SK-N-MC (cell line): ENCODE results near the gene PHTF2.

Experiments used
- DNase-seq: peaks from one replicate; pipeline ENCODE4 v3.0.0-alpha.2; 2011; ENCODE audit warnings: low read depth, low spot score
- H3K27ac ChIP-seq: fragments of 200-600 bp; sonication (generic); 2 replicates; pipeline ENCODE4 v1.5.1; 2016; ENCODE audit warnings: mixed run types
- H3K36me3 ChIP-seq: fragments of 200-600 bp; sonication (generic); 2 replicates; pipeline ENCODE4 v1.6.1; 2017; ENCODE audit warnings: antibody characterized with exemption, low read length, mixed read lengths; ENCODE audit not compliant: insufficient read depth
- H3K4me3 ChIP-seq: fragments of 200-600 bp; sonication (generic); 2 replicates; pipeline ENCODE4 v1.5.1; 2016
- H3K9ac ChIP-seq: fragments of 200-600 bp; sonication (generic); 2 replicates; pipeline ENCODE4 v1.8.0; 2017; ENCODE audit warnings: mixed run types, mixed read lengths; ENCODE audit not compliant: insufficient read length
- H3K9me3 ChIP-seq: fragments of 200-600 bp; sonication (generic); 2 replicates; pipeline ENCODE4 v1.6.1; 2017; ENCODE audit warnings: low read depth, mild to moderate bottlenecking, antibody characterized with exemption, low read length, moderate library complexity, mixed read lengths
- EZH2 ChIP-seq: fragments of 200-600 bp; sonication (generic); IDR thresholded peaks from one replicate; pipeline ENCODE4 v1.6.1; 2017; ENCODE audit warnings: antibody characterized with exemption
- FOXP2 ChIP-seq: optimal IDR thresholded peaks from 2 replicates; pipeline ENCODE3; 2011; ENCODE audit warnings: mild to moderate bottlenecking, moderate library complexity; ENCODE audit not compliant: insufficient read depth; ENCODE audit errors: extremely low read length, control extremely low read depth
- POLR2AphosphoS5 ChIP-seq: IDR thresholded peaks from 2 replicates; pipeline ENCODE4 v1.6.1; 2012; ENCODE audit warnings: mild to moderate bottlenecking, low read depth, low read length, borderline replicate concordance

PHTF2 gene

DNA sequence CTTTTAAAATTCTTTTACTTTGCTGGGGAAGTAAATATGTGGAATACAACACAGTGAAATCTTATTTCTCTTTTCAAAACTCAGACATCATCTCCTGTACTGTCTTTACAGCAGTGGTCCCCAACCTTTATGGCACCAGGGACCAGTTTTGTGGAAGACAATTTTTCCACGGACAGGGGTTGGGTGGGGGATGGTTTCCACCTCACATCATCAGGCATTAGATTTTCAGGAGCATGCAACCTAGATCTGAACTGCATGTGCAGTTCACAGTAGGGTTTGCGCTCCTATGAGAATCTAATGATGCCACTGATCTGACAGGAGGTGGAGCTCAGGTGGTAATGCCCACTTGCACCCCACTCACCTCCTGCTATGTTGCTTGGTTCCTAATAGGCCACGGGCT, 12.6 kb upstream of the PHTF2 start:
- H3K9me3 ChIP-seq = 0 out of 2 replicates have a peak, but pooled peaks cover 6% of the 10 kb centered on the region
- H3K9ac ChIP-seq = no peak overlapping the region
- DNase-seq = no peak
- H3K27ac ChIP-seq = no peak overlapping the region
- no peak overlapping the region for H3K4me3 ChIP-seq
- H3K36me3 ChIP-seq = peaks cover 28% of the 10 kb centered on the region
- TF ChIP-seq FOXP2 = no peak
- no peak for TF ChIP-seq EZH2
- TF ChIP-seq POLR2AphosphoS5 = no peak

DNA sequence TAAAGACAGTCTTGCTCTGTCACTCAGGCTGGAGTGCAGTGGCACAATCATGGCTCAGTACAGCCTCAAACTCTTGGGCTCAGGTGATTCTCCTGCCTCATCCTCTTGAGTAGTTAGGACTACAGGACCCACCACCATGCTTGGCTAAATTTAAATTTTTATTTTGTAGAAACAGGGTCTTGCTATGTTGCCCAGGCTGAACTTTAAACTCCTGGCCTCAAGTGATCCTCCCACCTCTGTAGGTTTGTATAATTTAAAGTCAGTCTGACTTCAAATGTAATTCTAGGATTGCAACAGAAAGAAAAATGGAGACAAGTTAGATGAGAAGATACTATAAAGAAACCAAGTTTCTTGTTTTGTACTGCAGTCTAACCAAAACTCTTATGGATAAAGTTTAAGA, 11.8 kb upstream of the PHTF2 start:
- Histone ChIP-seq H3K9me3 (0 out of 2 replicates have a peak, but pooled peaks cover 6% of the 10 kb centered on the region), H3K27ac (no peak overlapping the region), H3K9ac (no peak overlapping the region), H3K36me3 (peaks cover 23% of the 10 kb centered on the region), H3K4me3 (no peak overlapping the region)
- DNase-seq = no peak
- no peak for TF ChIP-seq FOXP2
- no peak for TF ChIP-seq POLR2AphosphoS5
- TF ChIP-seq EZH2 = no peak

DNA sequence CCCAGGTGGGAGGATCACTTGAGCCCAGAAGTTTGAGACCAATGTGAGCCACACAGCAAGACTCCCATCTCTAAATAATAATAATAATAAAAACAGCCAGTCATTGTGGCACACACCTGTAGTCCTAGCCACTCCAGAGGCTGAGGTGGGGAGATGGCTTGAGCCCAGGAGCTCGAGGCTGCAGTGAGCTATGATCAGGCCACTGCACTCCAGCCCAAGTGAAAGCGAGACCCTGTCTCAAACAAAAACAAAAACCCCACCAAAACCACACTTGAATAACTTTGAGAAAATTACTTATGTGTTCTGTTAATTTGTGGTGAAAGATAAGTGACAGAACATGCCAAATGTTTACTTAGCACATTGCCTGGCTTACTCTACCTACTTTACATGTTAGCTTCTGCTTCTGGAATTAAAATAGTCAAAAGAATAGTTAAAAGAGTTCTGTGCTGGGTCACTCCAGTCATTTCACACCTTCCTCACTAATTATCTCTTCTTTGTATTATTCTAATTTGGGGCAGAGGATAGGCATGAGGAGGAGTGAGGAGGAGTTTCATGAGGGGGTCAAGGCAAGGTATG, 10.2 kb upstream of the PHTF2 start:
- no peak for DNase-seq
- no peak overlapping the region for H3K9ac ChIP-seq
- TF ChIP-seq FOXP2 (no peak), EZH2 (no peak), POLR2AphosphoS5 (no peak)
- H3K36me3 ChIP-seq = peaks cover 12% of the 10 kb centered on the region; the same call in 1 of the 2 replicates
- no peak overlapping the region for H3K4me3 ChIP-seq
- 0 out of 2 replicates have a peak, but pooled peaks cover 6% of the 10 kb centered on the region for H3K9me3 ChIP-seq
- no peak overlapping the region for H3K27ac ChIP-seq

DNA sequence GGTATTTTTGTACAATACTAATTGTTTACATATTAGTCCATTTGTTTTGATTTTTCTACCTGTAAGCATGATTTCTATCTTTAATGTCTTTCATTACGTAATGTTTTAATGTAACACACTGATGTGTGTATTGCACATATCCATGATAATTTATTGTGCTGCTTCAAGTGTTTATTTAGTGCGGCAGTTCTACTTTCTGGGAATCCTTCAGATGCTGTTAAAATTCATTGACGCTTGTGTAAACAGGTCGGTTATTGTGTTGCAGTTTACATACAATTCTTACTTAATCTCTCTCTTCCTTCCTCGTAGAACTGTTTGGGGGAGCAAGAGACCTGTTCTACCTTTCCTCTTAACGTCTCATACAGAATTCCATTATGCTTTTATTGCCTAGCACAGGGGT, 7.2 kb upstream of the PHTF2 start:
- Histone ChIP-seq H3K4me3 (no peak overlapping the region), H3K36me3 (peaks cover 12% of the 10 kb centered on the region; the same call in 1 of the 2 replicates), H3K9me3 (no peaks in the 10 kb centered on the region), H3K27ac (peak overlapping the region; percentile 44; the same call in 1 of the 2 replicates), H3K9ac (no peak overlapping the region)
- no peak for TF ChIP-seq FOXP2
- DNase-seq = no peak

DNA sequence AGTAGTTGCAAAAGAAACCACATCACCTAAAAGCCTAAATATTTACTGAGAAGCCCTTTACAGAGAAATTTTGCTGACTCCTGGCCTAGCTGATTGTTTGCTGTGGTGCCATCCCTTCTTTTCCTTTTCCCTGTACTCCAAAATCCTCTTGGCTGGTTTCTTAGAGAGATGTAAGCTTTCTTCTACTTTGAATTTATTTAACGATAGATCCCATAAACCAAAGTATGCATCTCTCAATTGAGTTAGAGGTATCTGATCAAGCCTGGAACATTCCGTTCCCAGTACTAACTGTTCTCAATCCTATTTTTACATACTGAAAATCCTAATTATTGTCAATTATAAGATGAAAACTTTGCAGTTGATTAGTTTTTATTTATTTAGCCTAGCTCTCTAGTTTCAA, 6.6 kb upstream of the PHTF2 start:
- no peaks in the 10 kb centered on the region for H3K9me3 ChIP-seq

DNA sequence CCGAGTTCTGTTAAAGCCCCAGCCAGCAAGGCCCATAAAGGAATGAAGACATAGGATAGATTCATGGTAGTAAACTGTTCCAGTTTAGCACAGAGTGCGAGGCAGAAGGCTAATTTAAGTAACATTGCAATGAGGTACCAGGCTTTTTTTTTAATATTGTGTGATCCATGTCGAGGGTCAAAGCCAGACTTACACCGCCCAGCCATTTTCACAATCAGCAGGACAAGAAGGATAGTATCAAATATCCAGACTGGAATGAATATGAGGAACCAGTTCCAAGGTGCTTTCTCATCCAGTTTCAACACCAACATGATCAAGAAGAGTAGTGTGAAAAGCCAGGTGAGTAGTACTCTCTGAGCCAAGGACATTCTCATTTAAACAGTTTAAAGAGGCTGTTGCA, 4.6 kb upstream of the PHTF2 start:
- TF ChIP-seq EZH2 (no peak), POLR2AphosphoS5 (no peak), FOXP2 (no peak)

More for the DNA sequence above, 6.6 kb upstream of the PHTF2 start:
- no peak for DNase-seq
- Histone ChIP-seq H3K9ac (no peak overlapping the region), H3K36me3 (peaks cover 12% of the 10 kb centered on the region; the same call in 1 of the 2 replicates), H3K27ac (peak overlapping the region; percentile 44), H3K4me3 (no peak overlapping the region)
- TF ChIP-seq POLR2AphosphoS5 (no peak), EZH2 (no peak), FOXP2 (no peak)

DNA sequence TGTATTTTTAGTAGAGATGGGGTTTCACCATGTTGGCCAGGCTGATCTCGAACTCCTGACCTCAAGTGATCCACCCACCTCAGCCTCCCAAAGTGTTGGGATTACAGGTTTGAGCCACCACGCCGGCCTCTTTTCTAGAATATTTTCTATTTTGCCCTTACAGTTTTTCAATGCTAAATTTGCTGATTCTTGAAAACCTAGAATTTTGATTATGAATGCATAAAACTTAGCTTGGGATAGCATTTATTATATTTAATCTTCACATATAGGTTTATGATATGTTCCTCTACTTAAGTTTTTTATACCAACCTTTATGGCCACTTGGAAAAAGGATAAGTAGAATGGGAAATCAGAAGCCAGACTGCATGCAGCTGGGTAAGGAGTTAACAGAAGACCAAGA, 2.5 kb upstream of the PHTF2 start:
- DNase-seq = no peak
- no peak for TF ChIP-seq FOXP2
- no peak for TF ChIP-seq EZH2
- TF ChIP-seq POLR2AphosphoS5 = no peak
- Histone ChIP-seq H3K36me3 (peaks cover 12% of the 10 kb centered on the region; the same call in 1 of the 2 replicates), H3K27ac (no peak overlapping the region), H3K9me3 (no peaks in the 10 kb centered on the region), H3K4me3 (no peak overlapping the region), H3K9ac (no peak overlapping the region)

More for the DNA sequence above, 4.6 kb upstream of the PHTF2 start:
- H3K36me3 ChIP-seq = peaks cover 12% of the 10 kb centered on the region; the same call in 1 of the 2 replicates
- no peak overlapping the region for H3K27ac ChIP-seq
- no peak overlapping the region for H3K4me3 ChIP-seq
- DNase-seq = no peak
- no peak overlapping the region for H3K9ac ChIP-seq
- no peaks in the 10 kb centered on the region for H3K9me3 ChIP-seq

DNA sequence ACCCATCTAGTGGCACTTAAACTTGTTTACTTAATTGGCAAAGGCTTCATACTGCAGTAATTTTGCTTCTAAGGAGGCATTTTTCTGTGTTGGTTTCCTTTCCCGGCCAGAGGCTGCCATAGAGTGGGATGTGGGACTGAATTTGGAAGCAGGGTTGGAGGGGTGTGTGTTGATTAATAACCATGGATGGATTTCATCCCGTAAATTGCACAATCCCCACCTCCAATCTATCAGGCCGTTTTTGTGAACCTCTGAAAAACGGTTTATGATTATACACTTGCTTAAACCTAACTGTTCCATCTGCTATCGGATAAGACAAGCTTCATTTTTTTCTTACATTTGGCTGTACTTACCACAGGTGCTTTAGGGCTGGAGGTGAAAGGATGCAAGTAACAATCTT, 1.6 kb upstream of the PHTF2 start:
- DNase-seq = no peak
- TF ChIP-seq EZH2 = no peak
- TF ChIP-seq POLR2AphosphoS5 = no peak; the same call in 1 of the 2 replicates
- TF ChIP-seq FOXP2 = no peak
- Histone ChIP-seq H3K9ac (peak overlapping the region; percentile 94), H3K36me3 (peaks cover 12% of the 10 kb centered on the region; the same call in 1 of the 2 replicates), H3K4me3 (peak overlapping the region; percentile 100), H3K27ac (no peak overlapping the region), H3K9me3 (no peaks in the 10 kb centered on the region)

DNA sequence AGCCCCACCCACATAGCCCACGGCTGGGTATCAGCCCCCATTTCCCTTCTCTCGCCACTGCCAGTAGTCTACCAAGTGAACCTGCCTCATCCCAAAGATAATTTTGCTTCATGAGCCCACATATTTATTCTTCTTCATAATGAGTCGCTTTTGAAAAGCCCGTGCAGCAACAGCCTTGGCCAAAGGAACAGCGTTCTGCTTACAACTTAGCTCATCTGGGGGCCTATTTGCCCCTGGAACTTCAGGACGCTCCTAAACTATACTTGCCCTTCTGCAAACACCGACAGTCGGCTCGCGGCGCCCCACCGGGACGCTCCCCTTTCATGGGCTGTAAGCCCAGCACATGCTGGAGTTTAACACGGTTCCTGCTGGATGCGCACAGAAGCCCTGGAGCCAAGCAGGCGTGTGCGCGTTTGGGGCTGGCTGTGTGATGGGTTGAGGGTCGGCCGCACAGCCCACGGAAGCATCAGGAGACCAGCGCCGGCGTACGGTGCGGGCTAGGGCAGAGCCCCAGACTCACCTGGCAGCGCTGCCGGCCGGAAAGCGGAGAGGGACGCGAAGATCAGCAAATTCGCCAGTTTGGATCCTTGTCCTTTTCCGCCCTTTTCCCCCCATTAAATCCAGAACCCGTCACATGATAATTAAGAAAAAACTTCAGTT, 709 bp upstream of the PHTF2 start:
- DNase-seq = no peak
- H3K27ac ChIP-seq = peak overlapping the region; percentile 74

More for the DNA sequence above, 709 bp upstream of the PHTF2 start:
- no peaks in the 10 kb centered on the region for H3K9me3 ChIP-seq
- TF ChIP-seq POLR2AphosphoS5 = peak; percentile 63; the same call in 1 of the 2 replicates
- TF ChIP-seq FOXP2 = no peak
- H3K9ac ChIP-seq = peak overlapping the region; percentile 94
- peaks cover 12% of the 10 kb centered on the region; the same call in 1 of the 2 replicates for H3K36me3 ChIP-seq
- H3K4me3 ChIP-seq = peak overlapping the region; percentile 100
